Prostate gland (tissue), 2 donors: ENCODE measurements around the gene NR5A2. TPM values are rescaled to one million over a fixed set of nuclear protein-coding genes. Genes with fewer than 3 reads are reported as not detected.
A peak's percentile ranks its signal among the peaks of the same experiment; 100 is the strongest.

ENCODE experiments used
- DNase-seq: peaks from one replicate; pipeline ENCODE4 v3.0.0-alpha.2; 2019; ENCODE audit warnings: low spot score
- H3K27ac ChIP-seq, 2 donors: fragments of 200-600 bp; sonication (generic); 2 replicates each; pipeline ENCODE4 v1.5.1; 2017 to 2019
- H3K27me3 ChIP-seq: fragments of 200-600 bp; sonication (generic); replicated peaks from 2 replicates; pipeline ENCODE4 v1.5.1; 2019; ENCODE audit not compliant: insufficient read depth
- H3K36me3 ChIP-seq, 2 donors: fragments of 200-600 bp; sonication (generic); 1 replicate in 1 of 2; 2 replicates in 1 of 2; pipeline versions ENCODE4 v1.5.1 to v1.8.1; 2017 to 2019
- H3K4me1 ChIP-seq: fragments of 200-600 bp; sonication (generic); replicated peaks from 2 replicates; pipeline ENCODE4 v1.5.1; 2019
- H3K4me3 ChIP-seq, 2 donors: fragments of 200-600 bp; sonication (generic); 2 replicates each; pipeline ENCODE4 v1.5.1; 2017 to 2019
- H3K9me3 ChIP-seq: fragments of 200-600 bp; sonication (generic); 2 replicates; pipeline ENCODE4 v1.5.1; 2017
- POLR2A ChIP-seq: fragments of 450-650 bp; IDR thresholded peaks from one replicate; pipeline ENCODE4 v1.6.1; 2016; ENCODE audit warnings: antibody characterized with exemption, mild to moderate bottlenecking
- POLR2AphosphoS5 ChIP-seq: sonication (generic); formaldehyde crosslinking; IDR thresholded peaks from one replicate; pipeline ENCODE4 v1.6.1; 2017; ENCODE audit warnings: antibody characterized with exemption
- WGBS: methylation state at CpG from one replicate; pipeline ENCODE4 v1.1.5; 2018; 5-methylcytosine and 5-hydroxymethylcytosine counted together
- intact Hi-C: fragments of 100-400 bp; cut with DNase I; formaldehyde crosslinking; loops from one replicate; pipeline ENCODE4 v1.14.2; 2022
- total RNA-seq, 2 donors: library from RNA; depleted of rRNA; stranded (reverse); fragments of >200 nt; gene quantifications; one replicate each; pipeline ENCODE4 v1.1.0, GENCODE V29; 2016
- TF ChIP-seq, protein P1 (sequence below), 4 experiments: fragments of 200-600 bp in 2 of 4; fragments of 450-650 bp in 2 of 4; sonication (generic) in 2 of 4; IDR thresholded peaks; 1 replicate in 3 of 4; 2 replicates in 1 of 4; pipeline ENCODE4 v1.5.1; 2016 to 2019; ENCODE audit warnings: antibody characterized with exemption in 4 of 4, mild to moderate bottlenecking in 2 of 4, moderate library complexity in 2 of 4

NR5A2 gene
- total RNA-seq, result 1 to 10 TPM in 1 of 2 donors, under 1 TPM in 1; 0.87 to 2.7 TPM

DNA sequence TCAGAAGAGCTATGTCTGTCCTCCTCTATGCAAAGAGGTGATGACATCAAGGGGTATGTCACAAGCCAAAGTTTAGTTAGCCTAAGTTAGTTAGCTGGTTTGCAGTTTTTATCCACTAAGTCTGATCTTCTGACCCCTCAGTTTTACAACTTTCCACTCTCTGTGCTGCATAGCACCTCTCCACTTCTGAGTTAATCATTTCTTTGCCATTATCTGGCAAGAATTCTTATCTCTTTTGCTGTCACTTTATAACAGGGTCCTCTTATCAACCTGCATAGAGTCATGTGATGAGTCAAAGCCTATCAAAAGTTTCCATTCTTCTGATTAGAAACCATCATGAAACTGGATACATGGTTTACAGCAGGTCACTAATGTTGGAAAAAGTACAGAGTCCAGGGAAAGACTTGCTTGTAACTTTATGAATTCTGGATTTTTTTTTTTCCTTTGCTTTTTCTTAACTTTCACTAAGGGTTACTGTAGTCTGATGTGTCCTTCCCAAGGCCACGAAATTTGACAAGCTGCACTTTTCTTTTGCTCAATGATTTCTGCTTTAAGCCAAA is at the start of gene NR5A2:
Gene NR5A2 (plus strand): TSS at position 447 of the 560 bp plus-strand sequence. CDS start 138 bp downstream, outside the sequence.
- WGBS, result 80% methylated on average over 1 of the region's 1 CpG
- no peak for DNase-seq
- Histone ChIP-seq H3K27me3 (peaks cover 3% of the 10 kb centered on the region), H3K36me3 (no peaks in the 10 kb centered on the region), H3K27ac (no peak within 1 kb of the TSS), H3K4me3 (no peak within 1 kb of the TSS), H3K4me1 (no peaks in the 10 kb centered on the region), H3K9me3 (no peaks in the 10 kb centered on the region)
- intact Hi-C loops, result no loop called here
- TF ChIP-seq POLR2AphosphoS5 (no peak), POLR2A (no peak)
- TF ChIP-seq, protein P1, sequence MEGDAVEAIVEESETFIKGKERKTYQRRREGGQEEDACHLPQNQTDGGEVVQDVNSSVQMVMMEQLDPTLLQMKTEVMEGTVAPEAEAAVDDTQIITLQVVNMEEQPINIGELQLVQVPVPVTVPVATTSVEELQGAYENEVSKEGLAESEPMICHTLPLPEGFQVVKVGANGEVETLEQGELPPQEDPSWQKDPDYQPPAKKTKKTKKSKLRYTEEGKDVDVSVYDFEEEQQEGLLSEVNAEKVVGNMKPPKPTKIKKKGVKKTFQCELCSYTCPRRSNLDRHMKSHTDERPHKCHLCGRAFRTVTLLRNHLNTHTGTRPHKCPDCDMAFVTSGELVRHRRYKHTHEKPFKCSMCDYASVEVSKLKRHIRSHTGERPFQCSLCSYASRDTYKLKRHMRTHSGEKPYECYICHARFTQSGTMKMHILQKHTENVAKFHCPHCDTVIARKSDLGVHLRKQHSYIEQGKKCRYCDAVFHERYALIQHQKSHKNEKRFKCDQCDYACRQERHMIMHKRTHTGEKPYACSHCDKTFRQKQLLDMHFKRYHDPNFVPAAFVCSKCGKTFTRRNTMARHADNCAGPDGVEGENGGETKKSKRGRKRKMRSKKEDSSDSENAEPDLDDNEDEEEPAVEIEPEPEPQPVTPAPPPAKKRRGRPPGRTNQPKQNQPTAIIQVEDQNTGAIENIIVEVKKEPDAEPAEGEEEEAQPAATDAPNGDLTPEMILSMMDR (IDR thresholded peaks at IDR 0.05), result no peak

DNA sequence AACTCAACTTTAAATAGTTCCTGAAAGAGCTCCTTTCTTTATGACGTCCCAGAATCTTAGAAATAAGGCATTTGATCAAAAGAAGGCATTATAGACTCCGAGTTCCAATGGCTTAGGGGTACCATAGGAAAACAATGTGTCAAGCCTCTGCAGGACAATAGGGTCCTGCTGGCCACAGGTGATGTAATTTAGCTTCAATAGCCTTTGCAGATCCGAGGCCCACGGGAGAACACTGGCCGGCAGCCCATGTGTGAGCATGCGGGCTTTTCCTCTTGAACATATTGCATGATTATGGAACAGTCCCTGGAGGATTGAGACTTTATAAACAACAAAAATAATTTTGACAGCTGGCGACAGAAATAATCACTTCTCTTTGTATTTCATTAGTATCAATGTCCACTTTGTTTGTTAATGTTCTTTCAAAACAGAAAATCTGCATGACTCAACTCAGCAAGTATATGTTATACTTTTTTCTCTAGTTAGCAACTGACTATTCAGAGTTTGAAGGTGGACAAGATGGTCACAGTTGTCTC is 49.0 kb upstream of the NR5A2 start:
- H3K9me3 ChIP-seq, result no peaks in the 10 kb centered on the region
- no peaks in the 10 kb centered on the region for H3K36me3 ChIP-seq
- no peaks in the 10 kb centered on the region for H3K27me3 ChIP-seq
- H3K27ac ChIP-seq, result no peak overlapping the region
- H3K4me3 ChIP-seq, result no peak overlapping the region
- intact Hi-C loops, result no loop called here
- no peaks in the 10 kb centered on the region for H3K4me1 ChIP-seq
- TF ChIP-seq, protein P1 (IDR thresholded peaks at IDR 0.05), result no peak
- TF ChIP-seq POLR2A, result no peak
- no peak for TF ChIP-seq POLR2AphosphoS5
- WGBS, result 80% methylated on average over 7 of the region's 7 CpGs
- DNase-seq, result no peak

DNA sequence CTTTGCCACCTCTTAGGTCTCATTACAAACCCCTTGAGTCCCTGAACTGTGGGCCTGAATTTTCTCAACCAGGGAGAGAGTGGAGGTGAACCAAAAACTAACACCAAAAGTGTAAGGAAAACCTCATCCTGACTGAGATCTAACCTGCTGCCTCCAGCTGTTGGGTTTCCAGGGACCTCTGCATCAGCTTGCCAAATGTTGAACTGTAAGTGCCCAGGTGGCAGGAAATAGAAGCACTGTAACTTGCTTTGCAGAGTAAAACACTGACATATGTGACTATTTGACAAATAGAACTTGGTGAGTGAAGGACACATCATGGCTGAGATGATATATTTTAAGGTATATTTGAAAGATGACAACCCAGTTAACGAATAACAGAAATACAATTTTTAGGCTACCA is 48.4 kb upstream of the NR5A2 start:
- Histone ChIP-seq H3K27ac (no peak overlapping the region), H3K36me3 (no peaks in the 10 kb centered on the region), H3K4me3 (no peak overlapping the region), H3K27me3 (no peaks in the 10 kb centered on the region), H3K4me1 (no peaks in the 10 kb centered on the region), H3K9me3 (no peaks in the 10 kb centered on the region)
- WGBS, result 94% methylated on average over 1 of the region's 1 CpG
- TF ChIP-seq, protein P1 (IDR thresholded peaks at IDR 0.05), result no peak
- TF ChIP-seq POLR2A (no peak), POLR2AphosphoS5 (no peak)
- no peak for DNase-seq
- intact Hi-C loops, result no loop called here

DNA sequence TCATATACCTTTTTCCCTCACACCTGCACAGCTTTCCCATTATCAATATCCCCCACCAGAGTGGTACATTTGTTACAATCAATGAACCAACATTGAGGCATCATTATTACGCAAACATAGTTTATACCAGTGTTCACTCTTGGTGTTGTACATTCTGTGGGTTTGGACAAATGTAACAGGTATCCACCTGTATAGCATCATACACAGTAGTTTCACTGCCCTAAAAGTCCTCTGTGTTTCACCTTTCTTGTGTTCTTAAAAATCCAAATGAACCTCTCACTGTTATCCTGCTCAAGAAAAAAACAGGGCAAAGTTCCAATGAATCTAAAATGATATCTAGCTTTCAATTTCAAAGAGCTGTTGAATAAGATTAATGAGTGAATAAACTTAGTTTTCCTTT is 45.9 kb upstream of the NR5A2 start:
- TF ChIP-seq POLR2A, result no peak
- TF ChIP-seq, protein P1 (IDR thresholded peaks at IDR 0.05), result no peak
- no peak for TF ChIP-seq POLR2AphosphoS5
- Histone ChIP-seq H3K4me3 (no peak overlapping the region), H3K9me3 (no peaks in the 10 kb centered on the region), H3K27me3 (no peaks in the 10 kb centered on the region), H3K4me1 (no peaks in the 10 kb centered on the region), H3K36me3 (no peaks in the 10 kb centered on the region), H3K27ac (no peak overlapping the region)
- no peak for DNase-seq
- intact Hi-C loops, result no loop called here
- 92% methylated on average over 1 of the region's 1 CpG for WGBS

DNA sequence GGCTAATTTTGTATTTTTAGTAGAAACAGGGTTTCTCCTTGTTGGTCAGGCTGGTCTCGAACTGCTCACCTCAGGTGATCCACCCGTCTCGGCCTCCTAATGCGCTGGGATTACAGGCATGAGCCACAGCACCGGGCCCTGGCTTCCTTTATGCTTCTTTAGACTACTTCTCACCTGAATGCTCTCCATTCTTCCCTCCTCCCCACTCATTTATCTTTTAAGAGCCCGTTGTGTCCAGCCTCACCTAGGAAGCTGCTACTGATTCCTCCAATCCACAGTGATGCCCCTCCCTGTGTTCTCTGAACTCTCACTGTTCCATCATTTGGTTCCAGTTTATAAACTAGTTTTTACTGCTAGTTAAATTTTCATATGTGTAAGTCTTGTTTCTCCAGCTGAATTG is 44.9 kb upstream of the NR5A2 start:
- Histone ChIP-seq H3K36me3 (no peaks in the 10 kb centered on the region), H3K27me3 (no peaks in the 10 kb centered on the region), H3K9me3 (no peaks in the 10 kb centered on the region), H3K27ac (no peak overlapping the region), H3K4me1 (no peaks in the 10 kb centered on the region), H3K4me3 (no peak overlapping the region)
- DNase-seq, result peak; percentile 21
- intact Hi-C loops, result no loop called here
- WGBS, result 68% methylated on average over 6 of the region's 6 CpGs
- TF ChIP-seq POLR2AphosphoS5 (peak; percentile 63), POLR2A (no peak)
- TF ChIP-seq, protein P1 (IDR thresholded peaks at IDR 0.05), result no peak
